NOMO-1 treated with DMSO at 0.1 percent for 48 hours (cell line): Measurements from ENCODE around the gene PMAIP1.

Experiments
- DNase-seq: peaks from one replicate; lab custom pipeline; 2025; ENCODE audit not compliant: unreplicated experiment; lab: John Stamatoyannopoulos, UW

Gene PMAIP1

GRCh38 chr18:59911600-59911999, 11.8 kb downstream of the PMAIP1 start:
- DNase-seq = peak; percentile 96

- no peak for DNase-seq
These were observed 12.3 kb downstream of the PMAIP1 start for GRCh38 chr18:59912007-59912550.

- no peak for DNase-seq
These were observed 15.8 kb downstream of the PMAIP1 start for GRCh38 chr18:59915606-59916005.

GRCh38 chr18:59916746-59917145, 16.9 kb downstream of the PMAIP1 start:
- no peak for DNase-seq

- DNase-seq = peak; percentile 91
These were observed 17.6 kb downstream of the PMAIP1 start for GRCh38 chr18:59917422-59917821.

- DNase-seq = peak; percentile 81
These were observed 18.5 kb downstream of the PMAIP1 start for GRCh38 chr18:59918320-59918755.

- DNase-seq = no peak
These were observed 19.2 kb downstream of the PMAIP1 start for GRCh38 chr18:59918997-59919396.

- DNase-seq = peak; percentile 91
These were observed 21.6 kb downstream of the PMAIP1 start for GRCh38 chr18:59921384-59921891.

- DNase-seq = no peak
These were observed 23.9 kb downstream of the PMAIP1 start for GRCh38 chr18:59923539-59924196.

GRCh38 chr18:59926131-59926530, 26.3 kb downstream of the PMAIP1 start:
- DNase-seq = no peak

- no peak for DNase-seq
These were observed 27.5 kb downstream of the PMAIP1 start for GRCh38 chr18:59927246-59927825.

GRCh38 chr18:59928201-59928600, 28.4 kb downstream of the PMAIP1 start:
- no peak for DNase-seq

- no peak for DNase-seq
These were observed 30.0 kb downstream of the PMAIP1 start for GRCh38 chr18:59929621-59930295.

GRCh38 chr18:59932401-59932800, 32.6 kb downstream of the PMAIP1 start:
- DNase-seq = no peak

GRCh38 chr18:59938676-59939075, 38.9 kb downstream of the PMAIP1 start:
- no peak for DNase-seq

GRCh38 chr18:59939127-59939526, 39.3 kb downstream of the PMAIP1 start:
- DNase-seq = no peak

GRCh38 chr18:59940068-59940467, 40.3 kb downstream of the PMAIP1 start:
- peak; percentile 12 for DNase-seq

- peak; percentile 44 for DNase-seq
These were observed 41.5 kb downstream of the PMAIP1 start for GRCh38 chr18:59941331-59941730.

GRCh38 chr18:59942601-59943000, 42.8 kb downstream of the PMAIP1 start:
- DNase-seq = no peak

GRCh38 chr18:59945544-59945943, 45.7 kb downstream of the PMAIP1 start:
- DNase-seq = no peak

- DNase-seq = no peak
These were observed 50.6 kb downstream of the PMAIP1 start for GRCh38 chr18:59950215-59950944.
